ENCODE results near the gene MVB12B. TPM values are rescaled to one million over a fixed set of nuclear protein-coding genes. Genes with fewer than 3 reads are reported as not detected.
A peak's percentile ranks its signal among the peaks of the same experiment; 100 is the strongest.

Gene MVB12B
- total and polyA plus RNA-seq, 8 donors = 2.3 to 21.9 (median 6.4) TPM

- WGBS, 5 donors = 76 to 91% (median 82%) methylated on average over 14 to 21 of the region's 21 CpGs
- Histone ChIP-seq H3K27ac (peak overlapping the region in 2 of 5 donors; percentile 64 to 82), H3K4me3 (no peak overlapping the region), H3K27me3 (peaks cover 0 to 12% (median 0%) of the 10 kb centered on the region in 3 donors), H3K4me1 (peaks cover 25 to 45% (median 41%) of the 10 kb centered on the region in 4 donors), H3K9me3 (no peaks in the 10 kb centered on the region), H3K36me3 (peaks cover 0 to 1% (median under 1%) of the 10 kb centered on the region in 4 donors)
- TF ChIP-seq EP300 (IDR thresholded peaks at IDR 0.05) (no peak), POLR2A (IDR thresholded peaks at IDR 0.05) (no peak), POLR2AphosphoS5 (IDR thresholded peaks at IDR 0.05) (no peak), CTCF (IDR thresholded peaks at IDR 0.05) (no peak)
- no peak for DNase-seq
- intact Hi-C loops (cut with DNase I; ENCODE audit: low total_unique reads) = loop anchor here (10.0 kb wide), 1 partner anchor 193 kb away; no protein-coding TSS in a partner anchor
Observed at GRCh38 chr9:126497660-126498275, 171.1 kb downstream of the MVB12B start.

GRCh38 chr9:126498331-126498730 is 171.7 kb downstream of the MVB12B start:
- Histone ChIP-seq H3K27ac (peak overlapping the region in 3 of 5 donors; percentile 64 to 82 (median 64)), H3K27me3 (peaks cover 0 to 12% (median 0%) of the 10 kb centered on the region in 3 donors), H3K9me3 (no peaks in the 10 kb centered on the region), H3K4me3 (no peak overlapping the region), H3K4me1 (peaks cover 25 to 45% (median 41%) of the 10 kb centered on the region in 4 donors), H3K36me3 (peaks cover 2 to 7% (median 5%) of the 10 kb centered on the region in 4 donors)
- intact Hi-C loops (cut with DNase I; ENCODE audit: low total_unique reads) = loop anchor here (10.0 kb wide), 1 partner anchor 194 kb away; no protein-coding TSS in a partner anchor
- 78 to 85% (median 79%) methylated on average over 8 of the region's 8 CpGs for WGBS, 5 donors
- TF ChIP-seq CTCF (IDR thresholded peaks at IDR 0.05) = no peak
- no peak for TF ChIP-seq POLR2A (IDR thresholded peaks at IDR 0.05)
- no peak for TF ChIP-seq POLR2AphosphoS5 (IDR thresholded peaks at IDR 0.05)
- no peak for TF ChIP-seq EP300 (IDR thresholded peaks at IDR 0.05)
- no peak for DNase-seq

GRCh38 chr9:126499005-126499910 is 172.6 kb downstream of the MVB12B start:
- intact Hi-C loops (cut with DNase I; ENCODE audit: low total_unique reads) = loop anchor here (10.0 kb wide), 1 partner anchor 194 kb away; no protein-coding TSS in a partner anchor
- peak overlapping the region; percentile 41 to 51 (median 44) for H3K4me3 ChIP-seq
- peak; percentile 56 to 76 for DNase-seq
- H3K4me1 ChIP-seq = peaks cover 25 to 45% (median 41%) of the 10 kb centered on the region in 4 donors
- peaks cover 10 to 16% (median 14%) of the 10 kb centered on the region in 4 donors for H3K36me3 ChIP-seq
- H3K27ac ChIP-seq = peak overlapping the region in 4 of 5 donors; percentile 59 to 82 (median 64)
- 2 to 4% (median 3%) methylated on average over 38 to 46 of the region's 46 CpGs for WGBS, 5 donors
- TF ChIP-seq POLR2AphosphoS5 (IDR thresholded peaks at IDR 0.05) (no peak), CTCF (IDR thresholded peaks at IDR 0.05) (peak in 5 of 7 experiments; percentile 74 to 100 (median 100)), EP300 (IDR thresholded peaks at IDR 0.05) (no peak)
- peaks cover 0 to 12% (median 0%) of the 10 kb centered on the region in 3 donors for H3K27me3 ChIP-seq
- H3K9me3 ChIP-seq = no peaks in the 10 kb centered on the region
